Measurements from ENCODE around the gene CHRNA10.
"Not testable (repeated sequence)": the region's sequence is repeated elsewhere in the genome, so short reads cannot be mapped to it uniquely, and the experiment has no call there.

CHRNA10 gene

GRCh38 chr11:3664032-3664630 is 7.1 kb downstream of the CHRNA10 start:
- DNase-seq = no peak

- DNase-seq = no peak
Observed at GRCh38 chr11:3662856-3663255, 8.3 kb downstream of the CHRNA10 start.

- no peak for DNase-seq
Observed at GRCh38 chr11:3660960-3661359, 10.2 kb downstream of the CHRNA10 start.

GRCh38 chr11:3659595-3660515 is 11.3 kb downstream of the CHRNA10 start:
- peak; percentile 15 for DNase-seq

- no peak for DNase-seq
Observed at GRCh38 chr11:3658252-3658651, 12.9 kb downstream of the CHRNA10 start.

- not testable (repeated sequence) for DNase-seq
Observed at GRCh38 chr11:3657331-3657730, 13.9 kb downstream of the CHRNA10 start.

GRCh38 chr11:3655547-3655946 is 15.6 kb downstream of the CHRNA10 start:
- DNase-seq = no peak

GRCh38 chr11:3652514-3652913 is 18.7 kb downstream of the CHRNA10 start:
- not testable (repeated sequence) for DNase-seq

GRCh38 chr11:3649374-3649773 is 21.8 kb downstream of the CHRNA10 start:
- DNase-seq = not testable (repeated sequence)

GRCh38 chr11:3648843-3649242 is 22.3 kb downstream of the CHRNA10 start:
- not testable (repeated sequence) for DNase-seq

- no peak for DNase-seq
Observed at GRCh38 chr11:3645552-3645951, 25.6 kb downstream of the CHRNA10 start.

- DNase-seq = no peak
Observed at GRCh38 chr11:3644817-3645235, 26.4 kb downstream of the CHRNA10 start, which contains the start of gene ART1. Gene ART1, plus strand, starts transcription at chr11:3645128. Its CDS starts 14,086 bp downstream, at chr11:3659214.

- DNase-seq = not testable (repeated sequence)
Observed at GRCh38 chr11:3643102-3643546, 28.1 kb downstream of the CHRNA10 start.

GRCh38 chr11:3642071-3642951 is 28.9 kb downstream of the CHRNA10 start:
- peak; percentile 4 for DNase-seq

GRCh38 chr11:3641701-3642070 is 29.5 kb downstream of the CHRNA10 start, which contains the start of gene ART5:
Gene ART5, minus strand, starts transcription at chr11:3641992. Its CDS starts 130 bp downstream, at chr11:3641862.
- DNase-seq = no peak

GRCh38 chr11:3641191-3641590 is 30.0 kb downstream of the CHRNA10 start:
- no peak for DNase-seq

GRCh38 chr11:3639841-3640240 is 31.3 kb downstream of the CHRNA10 start:
- DNase-seq = no peak

- DNase-seq = no peak
Observed at GRCh38 chr11:3638513-3638912, 32.7 kb downstream of the CHRNA10 start.

- DNase-seq = no peak
Observed at GRCh38 chr11:3637201-3637600, 34.0 kb downstream of the CHRNA10 start.

GRCh38 chr11:3635641-3636375 is 35.4 kb downstream of the CHRNA10 start:
- no peak for DNase-seq

- DNase-seq = no peak
Observed at GRCh38 chr11:3632070-3632660, 39.0 kb downstream of the CHRNA10 start.

GRCh38 chr11:3631331-3631730 is 39.9 kb downstream of the CHRNA10 start:
- DNase-seq = no peak
